GM06990 (cell line): ENCODE results near the gene NEDD4.

Experiments used
- DNase-seq: peaks from one replicate; pipeline ENCODE4 v3.0.0-alpha.2; 2011; ENCODE audit not compliant: insufficient read length; ENCODE audit errors: extremely low read depth
- H3K27me3 ChIP-seq: replicated peaks from 2 replicates; pipeline ENCODE4 v1.6.0; 2011; ENCODE audit warnings: low read length; ENCODE audit not compliant: control insufficient read depth, insufficient read depth
- H3K36me3 ChIP-seq: 2 replicates; pipeline ENCODE4 v1.5.1; 2011; ENCODE audit warnings: low read length; ENCODE audit not compliant: control insufficient read depth, insufficient read depth
- H3K4me3 ChIP-seq: replicated peaks from 2 replicates; pipeline ENCODE4 v1.5.1; 2011; ENCODE audit warnings: low read depth, mild to moderate bottlenecking, control low read depth, low read length
- CTCF ChIP-seq: IDR thresholded peaks from 2 replicates; pipeline ENCODE4 v1.5.1; 2011; ENCODE audit warnings: low read length, control low read depth, mild to moderate bottlenecking, inconsistent platforms; ENCODE audit not compliant: insufficient read depth, poor library complexity, severe bottlenecking

The NEDD4 gene

GRCh38 chr15:55915876-55916567, 77.4 kb downstream of the NEDD4 start:
- H3K36me3 ChIP-seq = no peaks in the 10 kb centered on the region
- DNase-seq = no peak
- TF ChIP-seq CTCF = no peak
- H3K27me3 ChIP-seq = no peaks in the 10 kb centered on the region
- no peak overlapping the region for H3K4me3 ChIP-seq

- H3K4me3 ChIP-seq = no peak overlapping the region
- no peak for DNase-seq
Measured at GRCh38 chr15:55915221-55915620, 78.2 kb downstream of the NEDD4 start.

GRCh38 chr15:55914446-55914845, 79.0 kb downstream of the NEDD4 start:
- Histone ChIP-seq H3K27me3 (no peaks in the 10 kb centered on the region), H3K4me3 (no peak overlapping the region), H3K36me3 (no peaks in the 10 kb centered on the region)
- no peak for DNase-seq
- no peak for TF ChIP-seq CTCF

More at GRCh38 chr15:55915221-55915620, 78.2 kb downstream of the NEDD4 start:
- no peaks in the 10 kb centered on the region for H3K36me3 ChIP-seq
- H3K27me3 ChIP-seq = no peaks in the 10 kb centered on the region
- TF ChIP-seq CTCF = no peak

GRCh38 chr15:55912982-55913381, 80.4 kb downstream of the NEDD4 start:
- no peak for TF ChIP-seq CTCF
- no peaks in the 10 kb centered on the region for H3K36me3 ChIP-seq
- DNase-seq = no peak
- H3K27me3 ChIP-seq = no peaks in the 10 kb centered on the region
- no peak overlapping the region for H3K4me3 ChIP-seq

- H3K27me3 ChIP-seq = no peaks in the 10 kb centered on the region
- no peak for DNase-seq
- no peak for TF ChIP-seq CTCF
- no peak overlapping the region for H3K4me3 ChIP-seq
- H3K36me3 ChIP-seq = no peaks in the 10 kb centered on the region
Measured at GRCh38 chr15:55909036-55909811, 84.2 kb downstream of the NEDD4 start.
